ENCODE measurements around the gene CYSTM1. TPM values are rescaled to one million over a fixed set of nuclear protein-coding genes. Genes with fewer than 3 reads are reported as not detected.

Gene CYSTM1
- total and polyA plus RNA-seq, 2 of the 8 experiments (the other 6 are each of a cell fraction or from before 2014, with no cell fraction given), result 25.0 to 47.8 TPM

GRCh38 chr5:140217299-140218026 is 42.5 kb downstream of the CYSTM1 start:
- no peak overlapping the region for H4K8ac ChIP-seq (ENCODE audit: extremely low read depth, insufficient read depth, low read length)
- no peak overlapping the region for H2BK15ac ChIP-seq (ENCODE audit: low read length)
- H3K4me1 ChIP-seq (replicated peaks in 1 of 4; ENCODE audit: control insufficient read depth in 3 of 4, insufficient read depth in 4 of 4, low read length in 3 of 4), result peaks cover 0 to 4% (median 0%) of the 10 kb centered on the region in 4 experiments; a peak in 1 of 7 replicates
- H4K91ac ChIP-seq (replicated peaks; ENCODE audit: insufficient read length, low read length), result no peak overlapping the region
- H2BK20ac ChIP-seq (ENCODE audit: low read length), result no peak overlapping the region
- no peak for TF ChIP-seq FOSL1 (IDR thresholded peaks at IDR 0.05; ENCODE audit: insufficient read depth, low read depth, low read length)
- no peak for TF ChIP-seq CHD1 (IDR thresholded peaks at IDR 0.05; ENCODE audit: low read depth, low read length)
- TF ChIP-seq POU5F1 (IDR thresholded peaks at IDR 0.05; ENCODE audit: low read depth, low read length), result no peak
- no peak for TF ChIP-seq NRF1 (IDR thresholded peaks at IDR 0.05; ENCODE audit: low read depth, low read length)
- TF ChIP-seq RXRA (IDR thresholded peaks at IDR 0.05; ENCODE audit: insufficient read depth, low read depth, low read length), result no peak
- TF ChIP-seq GABPA (IDR thresholded peaks at IDR 0.05; ENCODE audit: borderline replicate concordance, insufficient read depth, low read length), result no peak
- no peak for TF ChIP-seq E2F6 (IDR thresholded peaks at IDR 0.05)
- TF ChIP-seq TAF1 (IDR thresholded peaks at IDR 0.05; ENCODE audit: low read depth, low read length), result no peak
- DNase-seq (ENCODE audit: low read depth in 1 of 2, low spot score in 2 of 2) (no peak), FAIRE-seq (no peak)
- H3K23ac ChIP-seq (ENCODE audit: insufficient read length), result no peak overlapping the region
- no peaks in the 10 kb centered on the region for H3K36me3 ChIP-seq (ENCODE audit: control insufficient read depth in 2 of 4, insufficient read depth in 4 of 4, low read length in 3 of 4)
- no peaks in the 10 kb centered on the region for H3K23me2 ChIP-seq (ENCODE audit: low read depth, low read length)
- H3K9me3 ChIP-seq (ENCODE audit: insufficient read depth in 2 of 2, low read depth in 1 of 2, low read length in 1 of 2), result no peaks in the 10 kb centered on the region
- H4K5ac ChIP-seq (ENCODE audit: insufficient read length, low read depth, low read length), result no peak overlapping the region
- H3K18ac ChIP-seq (ENCODE audit: extremely low read depth, low read length), result no peak overlapping the region
- H3K27me3 ChIP-seq (replicated peaks in 1 of 4; ENCODE audit: control insufficient read depth in 3 of 4, extremely low read depth in 1 of 4, insufficient read depth in 3 of 4, low read length in 3 of 4), result no peaks in the 10 kb centered on the region
- H3K56ac ChIP-seq (replicated peaks; ENCODE audit: insufficient read length, low read depth, low read length), result no peak overlapping the region
- H3K4me2 ChIP-seq (ENCODE audit: insufficient read depth in 1 of 2, low read depth in 2 of 2, low read length in 2 of 2), result no peak overlapping the region
- no peaks in the 10 kb centered on the region for H4K20me1 ChIP-seq (replicated peaks in 1 of 2; ENCODE audit: control insufficient read depth in 1 of 2, insufficient read depth in 2 of 2, low read length in 2 of 2)
- H2AK5ac ChIP-seq (ENCODE audit: low read depth, low read length), result no peak overlapping the region
- no peak overlapping the region for H3K14ac ChIP-seq (ENCODE audit: insufficient read length)
- no peak overlapping the region for H3K4me3 ChIP-seq (ENCODE audit: extremely low read depth in 1 of 4, insufficient read depth in 2 of 4, low read depth in 3 of 4, low read length in 4 of 4)
- H2BK120ac ChIP-seq (replicated peaks; ENCODE audit: low read depth, low read length), result no peak overlapping the region
- ChIA-PET CTCF (ENCODE audit: partially characterized antibody) (interaction anchor here (0.7 to 6.0 kb wide), 5 partner anchors 10 to 141 kb away, joined by 3 to 55 read pairs (median 3); no protein-coding TSS in a partner anchor), POLR2A (ENCODE audit: partially characterized antibody) (no interaction called here)
- no peak overlapping the region for H3K27ac ChIP-seq (ENCODE audit: low read depth, low read length)
- no peaks in the 10 kb centered on the region for H3K79me1 ChIP-seq (ENCODE audit: low read depth, low read length)
- H3K9ac ChIP-seq (replicated peaks in 1 of 4; ENCODE audit: extremely low read depth in 1 of 4, low read depth in 3 of 4, low read length in 3 of 4), result no peak overlapping the region
- H3K4ac ChIP-seq (replicated peaks; ENCODE audit: insufficient read length, low read depth, low read length), result no peak overlapping the region
- no peak overlapping the region for H2BK12ac ChIP-seq (ENCODE audit: low read depth, low read length)
- no peaks in the 10 kb centered on the region for H3K79me2 ChIP-seq (ENCODE audit: control insufficient read depth in 1 of 2, insufficient read depth in 2 of 2, low read length in 2 of 2)
- H2AFZ ChIP-seq (ENCODE audit: low read length), result no peak overlapping the region
- no peak overlapping the region for H2BK5ac ChIP-seq (ENCODE audit: low read depth, low read length)
- 100% methylated on average over 1 of the region's 1 CpG; no CpG with 5 or more reads in 1 of the 2 experiments for WGBS, 2 experiments (ENCODE audit: extremely low coverage in 1 of 2, insufficient coverage in 1 of 2, insufficient read length in 1 of 2, insufficient replicate concordance in 2 of 2, low coverage in 1 of 2, low lambda C conversion rate in 2 of 2, missing lambda C conversion rate in 1 of 2)

All from H1 (cell line).